GM18526 (cell line): ENCODE data around the gene DOCK7.

Experiments used
- POLR2A ChIP-seq: IDR thresholded peaks from 3 replicates; pipeline ENCODE4 v1.6.1; 2011; ENCODE audit not compliant: insufficient read length; ENCODE audit errors: extremely low read depth

The DOCK7 gene, protein sequence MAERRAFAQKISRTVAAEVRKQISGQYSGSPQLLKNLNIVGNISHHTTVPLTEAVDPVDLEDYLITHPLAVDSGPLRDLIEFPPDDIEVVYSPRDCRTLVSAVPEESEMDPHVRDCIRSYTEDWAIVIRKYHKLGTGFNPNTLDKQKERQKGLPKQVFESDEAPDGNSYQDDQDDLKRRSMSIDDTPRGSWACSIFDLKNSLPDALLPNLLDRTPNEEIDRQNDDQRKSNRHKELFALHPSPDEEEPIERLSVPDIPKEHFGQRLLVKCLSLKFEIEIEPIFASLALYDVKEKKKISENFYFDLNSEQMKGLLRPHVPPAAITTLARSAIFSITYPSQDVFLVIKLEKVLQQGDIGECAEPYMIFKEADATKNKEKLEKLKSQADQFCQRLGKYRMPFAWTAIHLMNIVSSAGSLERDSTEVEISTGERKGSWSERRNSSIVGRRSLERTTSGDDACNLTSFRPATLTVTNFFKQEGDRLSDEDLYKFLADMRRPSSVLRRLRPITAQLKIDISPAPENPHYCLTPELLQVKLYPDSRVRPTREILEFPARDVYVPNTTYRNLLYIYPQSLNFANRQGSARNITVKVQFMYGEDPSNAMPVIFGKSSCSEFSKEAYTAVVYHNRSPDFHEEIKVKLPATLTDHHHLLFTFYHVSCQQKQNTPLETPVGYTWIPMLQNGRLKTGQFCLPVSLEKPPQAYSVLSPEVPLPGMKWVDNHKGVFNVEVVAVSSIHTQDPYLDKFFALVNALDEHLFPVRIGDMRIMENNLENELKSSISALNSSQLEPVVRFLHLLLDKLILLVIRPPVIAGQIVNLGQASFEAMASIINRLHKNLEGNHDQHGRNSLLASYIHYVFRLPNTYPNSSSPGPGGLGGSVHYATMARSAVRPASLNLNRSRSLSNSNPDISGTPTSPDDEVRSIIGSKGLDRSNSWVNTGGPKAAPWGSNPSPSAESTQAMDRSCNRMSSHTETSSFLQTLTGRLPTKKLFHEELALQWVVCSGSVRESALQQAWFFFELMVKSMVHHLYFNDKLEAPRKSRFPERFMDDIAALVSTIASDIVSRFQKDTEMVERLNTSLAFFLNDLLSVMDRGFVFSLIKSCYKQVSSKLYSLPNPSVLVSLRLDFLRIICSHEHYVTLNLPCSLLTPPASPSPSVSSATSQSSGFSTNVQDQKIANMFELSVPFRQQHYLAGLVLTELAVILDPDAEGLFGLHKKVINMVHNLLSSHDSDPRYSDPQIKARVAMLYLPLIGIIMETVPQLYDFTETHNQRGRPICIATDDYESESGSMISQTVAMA (N-terminal part only)

DNA sequence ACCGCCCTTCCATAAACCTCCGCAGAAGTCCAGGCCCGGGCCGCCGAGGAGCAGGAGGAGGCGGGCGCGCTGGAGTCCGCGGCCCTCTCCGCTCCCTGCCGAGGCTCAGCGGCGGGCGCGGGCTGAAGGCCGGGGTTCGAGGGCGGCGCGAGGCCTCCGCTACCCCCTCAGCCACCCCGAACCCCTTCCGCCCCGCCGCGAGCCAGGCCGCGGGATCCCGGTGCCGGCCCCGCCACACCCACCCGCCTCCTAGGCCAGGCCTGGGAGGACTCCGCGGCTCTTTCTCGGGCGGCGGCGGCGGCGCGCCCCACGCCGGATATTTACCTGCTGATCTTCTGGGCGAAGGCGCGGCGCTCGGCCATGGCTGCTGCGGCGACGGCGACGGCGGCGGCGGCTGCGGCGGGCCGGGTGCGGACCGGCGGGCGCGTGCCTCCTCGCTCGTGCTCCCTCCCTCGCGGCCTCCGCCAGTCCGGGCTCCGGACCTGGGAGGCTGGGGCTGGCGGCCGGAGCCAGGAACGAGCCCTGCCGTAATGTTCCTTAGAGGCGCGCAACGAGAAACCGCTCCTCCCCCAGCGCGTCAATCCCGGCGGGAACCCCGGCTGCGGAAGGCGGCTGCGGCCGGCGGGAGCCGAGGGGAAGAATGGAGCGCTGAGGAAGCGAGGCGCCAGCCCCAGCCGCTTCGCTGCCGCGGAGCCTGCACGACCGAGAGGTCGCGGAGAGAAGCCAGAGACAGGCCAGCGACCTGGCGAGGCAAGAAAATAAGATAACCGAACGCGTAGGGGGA, at the start of gene DOCK7:
DOCK7 (minus strand) TSS at position 484 of the 784 bp plus-strand sequence; CDS start at position 362, 122 bp downstream.
- peak; percentile 36 for TF ChIP-seq POLR2A

DNA sequence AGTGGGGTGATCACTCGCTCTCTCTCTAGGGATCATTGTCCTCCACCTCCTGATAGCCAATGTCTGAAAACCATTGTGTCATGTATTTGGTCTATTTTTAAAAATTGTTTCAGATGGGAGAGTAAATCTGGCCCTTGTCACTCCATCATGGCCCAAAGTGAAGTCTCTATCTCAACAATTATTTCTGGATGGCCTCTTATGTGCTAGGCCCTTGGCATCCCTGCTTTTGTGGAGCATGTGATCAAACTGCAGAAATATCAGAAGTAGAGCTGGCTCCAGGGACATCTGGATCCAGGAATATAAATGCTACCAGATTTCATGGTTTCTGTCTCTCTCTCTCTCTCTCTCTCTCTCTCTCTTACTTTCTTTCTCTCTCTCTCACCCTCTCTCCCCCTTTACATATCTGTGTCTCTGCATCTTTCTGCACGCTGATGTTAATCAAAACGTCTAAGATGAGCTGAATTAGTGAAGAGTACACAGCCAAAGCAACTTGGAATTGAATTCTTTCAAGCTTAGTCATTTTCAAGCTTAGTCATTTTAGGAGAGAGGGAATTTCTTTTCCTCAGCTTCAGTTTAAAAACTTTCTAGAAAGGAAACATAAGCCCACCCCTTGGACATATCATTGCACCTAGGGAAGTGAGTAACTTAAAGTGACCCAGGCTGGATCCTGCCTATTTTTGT, 47.4 kb upstream of the DOCK7 start:
- no peak for TF ChIP-seq POLR2A

DNA sequence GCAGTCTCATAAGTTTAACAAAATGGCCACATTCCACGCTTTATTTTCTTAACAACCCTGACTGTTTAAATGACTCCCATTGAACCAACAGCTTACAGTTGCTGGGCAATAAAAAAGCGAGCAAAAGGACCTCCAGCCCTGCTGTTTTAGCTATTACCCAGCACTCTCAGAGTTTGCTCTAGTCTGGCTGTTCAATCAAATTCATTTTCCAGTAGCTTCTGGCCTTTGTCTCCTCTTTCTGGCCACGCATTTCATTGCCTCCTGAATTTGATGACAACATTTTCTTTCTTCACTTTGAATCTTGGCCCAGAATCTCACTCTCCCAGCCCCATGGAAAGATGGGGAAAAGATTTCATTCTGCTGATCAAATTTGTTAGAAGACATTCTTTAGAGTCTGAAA, 44.1 kb upstream of the DOCK7 start:
- TF ChIP-seq POLR2A: no peak

DNA sequence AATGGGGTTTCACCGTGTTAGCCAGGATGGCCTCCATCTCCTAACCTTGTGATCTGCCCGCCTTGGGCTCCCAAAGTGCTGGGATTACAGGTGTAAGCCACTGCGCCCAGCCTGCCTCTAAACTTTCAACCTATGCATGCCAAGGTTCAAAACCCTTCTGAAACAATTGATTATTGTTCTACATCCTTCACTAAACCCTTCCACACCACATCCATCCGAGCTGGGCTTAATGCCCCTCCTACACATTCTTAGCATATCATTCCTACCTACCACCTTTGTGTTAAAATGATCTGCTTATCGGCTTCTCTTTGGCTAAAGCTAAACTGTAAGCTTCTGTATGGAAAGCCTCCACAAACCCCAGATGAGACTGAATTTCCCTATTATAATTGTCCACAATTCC, 40.8 kb upstream of the DOCK7 start:
- TF ChIP-seq POLR2A: no peak

DNA sequence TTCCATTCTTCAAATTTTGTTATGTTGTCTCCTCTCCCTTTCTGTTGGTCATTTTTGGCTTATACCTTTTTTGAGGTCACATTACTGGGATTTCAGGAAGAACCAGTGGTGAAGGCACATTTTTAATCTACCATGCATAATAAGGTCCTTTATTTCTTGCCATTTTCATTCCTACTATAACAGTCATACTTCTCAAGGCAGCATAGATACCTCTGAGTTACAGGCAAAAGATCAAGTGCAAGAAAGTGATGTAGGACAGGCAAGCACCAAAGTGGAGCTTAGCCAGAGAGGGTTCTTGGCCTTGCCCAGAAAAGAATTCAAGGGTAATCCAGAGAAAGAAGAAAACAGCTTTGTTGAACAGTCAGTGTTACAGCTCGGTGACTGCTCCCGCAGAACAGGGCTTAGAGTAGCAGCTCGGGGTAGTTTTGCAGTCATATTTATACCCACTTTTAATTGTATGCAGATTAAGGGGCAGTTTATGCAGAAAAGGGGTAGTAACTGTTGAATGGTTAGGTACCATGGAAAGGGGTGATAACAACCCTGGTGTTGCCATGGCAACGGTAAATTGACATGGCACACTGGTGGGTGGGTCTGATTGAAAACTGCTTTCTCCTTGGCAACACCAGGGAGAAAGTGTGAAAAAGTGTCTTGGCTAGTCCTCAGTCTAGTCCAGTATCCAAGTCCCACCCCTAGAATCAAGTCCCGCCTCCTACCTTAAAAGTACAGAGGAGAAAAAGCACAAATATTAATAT, 39.6 kb upstream of the DOCK7 start:
- no peak for TF ChIP-seq POLR2A

DNA sequence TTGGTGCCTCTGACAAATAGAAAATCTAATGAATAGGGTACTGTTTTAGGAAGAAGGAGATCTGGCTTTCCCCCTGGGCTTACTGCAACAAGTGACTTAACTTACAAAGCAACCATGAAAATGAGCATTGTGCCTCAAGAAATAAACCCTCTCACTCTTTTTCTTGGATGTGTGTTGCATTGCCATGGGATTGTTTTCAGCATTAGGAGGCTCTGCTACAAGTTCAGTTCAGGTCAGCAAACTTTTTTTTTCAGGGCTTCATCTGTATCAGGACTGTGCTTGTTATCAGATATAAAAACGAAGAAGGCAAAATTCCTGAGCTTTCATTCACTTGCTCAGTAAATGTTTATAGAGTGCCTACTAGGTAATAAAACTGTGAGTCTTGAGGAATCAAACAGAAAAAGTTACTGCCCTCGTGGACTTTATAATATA, 37.8 kb upstream of the DOCK7 start:
- no peak for TF ChIP-seq POLR2A

DNA sequence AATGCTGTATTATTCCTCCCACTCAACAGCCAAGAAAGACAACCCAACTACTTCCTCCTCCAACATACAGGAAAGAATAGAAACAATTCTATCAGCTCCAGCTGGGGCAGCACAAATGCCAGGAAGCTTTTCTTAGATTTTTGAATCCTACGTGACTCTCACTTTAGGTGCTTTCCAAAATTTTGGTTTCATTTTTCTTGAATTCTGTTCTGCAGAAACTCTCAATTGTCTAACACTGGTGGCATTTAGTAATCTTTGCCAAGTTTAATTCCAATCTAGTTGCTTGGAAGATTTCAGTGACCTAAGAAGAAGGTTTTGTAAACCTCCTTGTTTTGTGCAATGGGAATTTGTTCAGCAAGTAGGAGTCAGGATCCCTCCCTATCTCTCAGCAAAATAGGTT, 37.1 kb upstream of the DOCK7 start:
- TF ChIP-seq POLR2A: no peak

DNA sequence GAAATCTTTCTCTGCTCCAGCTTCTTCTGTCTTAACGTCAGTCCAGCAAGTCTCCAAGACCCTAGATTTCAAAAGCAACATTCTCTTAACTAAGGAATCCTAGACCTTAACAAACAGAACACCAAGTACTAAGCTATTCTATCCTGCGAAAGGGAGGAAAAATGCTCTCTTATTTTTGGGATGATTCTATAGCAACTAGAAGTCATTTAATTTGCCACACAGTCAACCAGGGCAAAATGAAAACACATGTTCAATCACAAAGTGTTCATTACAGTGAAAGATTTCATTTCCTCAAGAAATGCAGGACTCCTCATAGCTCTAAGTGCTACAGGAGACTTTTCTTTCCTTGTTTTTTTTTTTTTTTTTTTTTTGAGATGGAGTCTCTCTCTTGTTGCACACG, 36.2 kb upstream of the DOCK7 start:
- no peak for TF ChIP-seq POLR2A

DNA sequence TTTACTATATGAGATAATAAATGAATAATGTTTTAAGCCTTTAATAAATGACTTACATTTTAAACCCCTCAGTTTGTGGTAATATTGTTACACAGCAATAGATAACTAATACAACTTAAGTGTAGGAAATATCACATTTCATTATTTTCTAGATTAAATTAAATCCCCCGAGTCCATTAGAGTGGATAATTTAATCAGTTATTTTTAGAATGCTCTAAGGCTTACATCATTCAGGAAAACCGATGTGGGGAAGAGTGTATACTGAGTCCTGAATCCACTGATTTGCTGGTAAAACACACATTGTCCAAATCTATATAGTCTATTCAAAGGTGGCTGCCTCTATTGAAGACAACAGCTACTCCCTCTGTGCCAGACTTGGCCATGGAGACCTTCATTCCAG, 35.7 kb upstream of the DOCK7 start:
- TF ChIP-seq POLR2A: no peak

DNA sequence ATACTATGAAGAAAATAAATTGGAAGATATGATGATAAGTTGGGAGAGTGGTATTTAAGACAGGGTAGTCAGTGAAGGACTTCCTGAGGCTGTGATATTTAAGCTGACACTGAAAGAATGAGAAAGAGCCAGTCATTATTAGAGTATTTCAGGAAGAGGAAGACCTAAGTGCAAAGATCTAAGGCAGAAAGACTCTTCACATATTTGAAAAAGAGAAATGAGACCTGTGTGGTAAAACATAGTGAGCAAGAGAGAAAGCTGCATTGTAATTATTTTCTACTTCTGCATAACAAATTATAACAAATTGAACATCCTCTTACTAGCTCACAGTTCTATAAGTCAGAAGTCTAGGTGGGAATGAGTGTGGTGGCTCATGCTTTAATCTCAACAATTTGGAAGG, 34.6 kb upstream of the DOCK7 start:
- TF ChIP-seq POLR2A: no peak

DNA sequence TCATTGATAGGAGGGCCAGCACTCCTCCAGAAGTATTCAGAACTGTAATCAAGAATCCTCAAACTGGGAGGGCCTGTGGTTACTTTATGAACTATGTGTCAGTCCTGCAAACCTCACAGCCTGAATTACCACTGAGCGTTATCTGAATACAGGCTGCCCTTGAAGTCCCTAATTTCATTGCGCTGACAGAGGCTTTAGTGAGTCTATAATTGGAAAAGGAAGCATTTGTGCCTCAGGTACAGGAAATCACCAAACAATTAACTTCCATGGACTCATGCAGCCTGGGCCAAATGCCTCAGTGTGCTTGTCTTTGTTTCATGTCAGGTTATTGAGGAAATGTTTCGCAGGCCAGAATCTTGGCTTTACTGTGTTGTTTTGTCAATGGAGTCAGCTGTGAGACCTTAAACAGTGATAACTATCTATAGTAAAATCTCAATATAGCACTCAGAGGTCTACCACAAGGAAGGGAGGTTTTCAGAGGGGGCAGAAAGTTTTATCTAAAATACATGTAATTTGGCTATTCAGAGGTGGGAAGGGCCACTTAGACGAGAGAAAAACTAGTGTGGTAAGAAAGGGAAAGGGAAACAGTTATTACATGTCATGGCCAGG, 32.9 kb upstream of the DOCK7 start:
- TF ChIP-seq POLR2A: no peak

DNA sequence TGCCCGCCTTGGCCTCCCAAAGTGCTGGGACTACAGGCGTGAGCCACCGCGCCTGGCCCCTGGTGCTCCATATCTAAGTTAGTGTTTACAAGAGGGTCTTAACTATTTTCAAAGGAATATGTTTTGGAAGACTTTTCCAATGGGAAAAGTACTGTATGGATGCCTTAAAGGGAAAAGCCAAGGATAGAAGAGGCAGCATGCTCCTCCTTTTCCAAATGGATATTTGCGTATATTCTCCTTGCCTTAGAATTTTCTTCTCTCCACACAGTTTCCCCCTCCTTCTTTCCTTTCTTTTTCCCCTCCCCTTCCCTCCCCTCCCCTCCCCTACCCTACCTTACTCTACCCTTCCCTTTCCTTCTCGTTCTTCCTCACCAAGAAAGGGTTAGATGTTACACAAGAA, 29.3 kb upstream of the DOCK7 start:
- no peak for TF ChIP-seq POLR2A

DNA sequence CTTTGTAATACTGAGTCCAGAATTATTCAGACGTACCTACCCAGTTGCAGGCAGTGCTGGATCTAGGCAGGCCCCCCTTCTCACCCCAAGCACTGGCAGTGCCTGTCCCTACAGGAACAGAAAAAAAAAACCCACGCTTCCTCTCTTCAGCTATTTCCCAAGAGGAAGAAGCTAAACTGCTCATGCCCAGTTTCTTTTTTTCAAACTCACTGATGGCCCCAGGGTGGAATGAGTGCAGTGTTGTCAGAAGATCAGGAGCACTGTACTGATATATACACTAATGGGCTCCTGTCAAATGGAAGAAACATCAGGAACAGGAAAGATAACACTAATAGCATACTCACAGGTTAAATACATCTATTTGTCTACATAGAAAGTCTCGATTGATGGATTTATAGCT, 28.2 kb upstream of the DOCK7 start:
- TF ChIP-seq POLR2A: no peak
